Esophagus squamous epithelium (tissue), 5 donors: ENCODE results near the gene KIF22. TPM values are rescaled to one million over a fixed set of nuclear protein-coding genes. Genes with fewer than 3 reads are reported as not detected.

ENCODE experiments used
- DNase-seq: peaks from one replicate; lab custom pipeline; 2025; lab: John Stamatoyannopoulos, UW
- H3K27ac ChIP-seq, 4 donors: fragments of 200-600 bp; sonication (generic); one replicate each; pipeline ENCODE4 v1.5.1; 2016 to 2019; ENCODE audit warnings: mild to moderate bottlenecking in 1 of 4
- H3K27me3 ChIP-seq, 4 donors: fragments of 200-600 bp; sonication (generic); 1 replicate in 3 of 4; 2 replicates in 1 of 4; pipeline versions ENCODE4 v1.5.1 to v1.6.0; 2017 to 2021; ENCODE audit warnings: antibody characterized with exemption in 1 of 4
- H3K36me3 ChIP-seq, 3 donors: fragments of 200-600 bp; sonication (generic); one replicate each; pipeline ENCODE4 v1.5.1; 2016 to 2019
- H3K4me1 ChIP-seq, 3 donors: fragments of 200-600 bp; sonication (generic); one replicate each; pipeline ENCODE4 v1.5.1; 2017 to 2019
- H3K4me3 ChIP-seq, 4 donors: fragments of 200-600 bp; sonication (generic); 1 replicate in 3 of 4; 2 replicates in 1 of 4; pipeline ENCODE4 v1.5.1; 2016 to 2019; ENCODE audit warnings: mild to moderate bottlenecking in 2 of 4, moderate library complexity in 1 of 4
- H3K9me3 ChIP-seq, 3 donors: fragments of 200-600 bp; sonication (generic); one replicate each; pipeline ENCODE4 v1.5.1; 2016 to 2019
- CTCF ChIP-seq, 6 experiments: fragments of 450-650 bp in 4 of 6; fragments of 200-600 bp in 2 of 6; sonication (generic) in 2 of 6; IDR thresholded peaks; one replicate each; pipeline ENCODE4 v1.5.1; 2016 to 2019; ENCODE audit warnings: antibody characterized with exemption in 6 of 6, mild to moderate bottlenecking in 4 of 6, moderate library complexity in 4 of 6
- POLR2A ChIP-seq, 4 donors: fragments of 450-650 bp; IDR thresholded peaks; one replicate each; pipeline ENCODE4 v1.6.1; 2017; ENCODE audit warnings: antibody characterized with exemption in 4 of 4, mild to moderate bottlenecking in 4 of 4, moderate library complexity in 3 of 4
- WGBS, 2 donors: methylation state at CpG; one replicate each; pipeline ENCODE4 v1.1.5; 2018; 5-methylcytosine and 5-hydroxymethylcytosine counted together
- intact Hi-C: fragments of 100-400 bp; cut with DNase I; formaldehyde crosslinking; loops from one replicate; pipeline ENCODE4 v1.15.0; 2022
- total RNA-seq, 4 donors: library from RNA; depleted of rRNA; stranded (reverse); fragments of >200 nt; gene quantifications; one replicate each; pipeline ENCODE4 v1.1.0, GENCODE V29; 2016
- donor health status: DM: yes; HTN: yes; CAD: no.

KIF22 gene
- total RNA-seq, 4 donors from 2014 or later = 31.0 to 46.3 (median 37.6) TPM

GRCh38 chr16:29761882-29762281, 28.7 kb upstream of the KIF22 start:
- TF ChIP-seq CTCF (IDR thresholded peaks at IDR 0.05) (no peak), POLR2A (IDR thresholded peaks at IDR 0.05) (no peak)
- Histone ChIP-seq H3K27me3 (peaks cover 0 to 5% (median 0%) of the 10 kb centered on the region in 4 donors), H3K36me3 (no peaks in the 10 kb centered on the region), H3K9me3 (no peaks in the 10 kb centered on the region), H3K4me1 (peaks cover 0 to 4% (median 0%) of the 10 kb centered on the region in 3 donors), H3K27ac (no peak overlapping the region), H3K4me3 (no peak overlapping the region)
- intact Hi-C loops = no loop called here
- WGBS, 2 donors = 71 to 79% methylated on average over 3 to 5 of the region's 6 CpGs
- no peak for DNase-seq

- no peak overlapping the region for H3K4me3 ChIP-seq
- H3K36me3 ChIP-seq = no peaks in the 10 kb centered on the region
- DNase-seq = no peak
- H3K4me1 ChIP-seq = peaks cover 0 to 4% (median 0%) of the 10 kb centered on the region in 3 donors
- 73 to 74% methylated on average over 3 to 6 of the region's 6 CpGs for WGBS, 2 donors
- TF ChIP-seq CTCF (IDR thresholded peaks at IDR 0.05) (no peak), POLR2A (IDR thresholded peaks at IDR 0.05) (no peak)
- no peaks in the 10 kb centered on the region for H3K9me3 ChIP-seq
- H3K27me3 ChIP-seq = peaks cover 0 to 5% (median 0%) of the 10 kb centered on the region in 4 donors
- H3K27ac ChIP-seq = no peak overlapping the region
- intact Hi-C loops = no loop called here
Measured at GRCh38 chr16:29763326-29763725, 27.2 kb upstream of the KIF22 start.

- intact Hi-C loops = no loop called here
- no peaks in the 10 kb centered on the region for H3K36me3 ChIP-seq
- H3K9me3 ChIP-seq = no peaks in the 10 kb centered on the region
- TF ChIP-seq POLR2A (IDR thresholded peaks at IDR 0.05) (no peak), CTCF (IDR thresholded peaks at IDR 0.05) (no peak)
- no peak overlapping the region for H3K4me3 ChIP-seq
- DNase-seq = no peak
- H3K27ac ChIP-seq = no peak overlapping the region
- WGBS, 2 donors = 49 to 56% methylated on average over 15 of the region's 15 CpGs
- H3K27me3 ChIP-seq = peaks cover 0 to 5% (median 0%) of the 10 kb centered on the region in 4 donors
- peaks cover 0 to 4% (median 0%) of the 10 kb centered on the region in 3 donors for H3K4me1 ChIP-seq
Measured at GRCh38 chr16:29765167-29766032, 25.2 kb upstream of the KIF22 start.

- Histone ChIP-seq H3K9me3 (no peaks in the 10 kb centered on the region), H3K4me3 (no peak overlapping the region), H3K4me1 (peaks cover 0 to 4% (median 0%) of the 10 kb centered on the region in 3 donors), H3K36me3 (no peaks in the 10 kb centered on the region), H3K27me3 (no peaks in the 10 kb centered on the region), H3K27ac (no peak overlapping the region)
- 97 to 100% methylated on average over 3 of the region's 3 CpGs for WGBS, 2 donors
- intact Hi-C loops = no loop called here
- TF ChIP-seq CTCF (IDR thresholded peaks at IDR 0.05) = no peak
- no peak for TF ChIP-seq POLR2A (IDR thresholded peaks at IDR 0.05)
- DNase-seq = no peak
Measured at GRCh38 chr16:29766571-29766970, 24.0 kb upstream of the KIF22 start.

GRCh38 chr16:29767062-29767461, 23.5 kb upstream of the KIF22 start:
- 87 to 91% methylated on average over 3 of the region's 3 CpGs for WGBS, 2 donors
- Histone ChIP-seq H3K27me3 (no peaks in the 10 kb centered on the region), H3K4me1 (peaks cover 0 to 4% (median 0%) of the 10 kb centered on the region in 3 donors), H3K27ac (no peak overlapping the region), H3K36me3 (no peaks in the 10 kb centered on the region), H3K9me3 (no peaks in the 10 kb centered on the region), H3K4me3 (no peak overlapping the region)
- no peak for TF ChIP-seq CTCF (IDR thresholded peaks at IDR 0.05)
- TF ChIP-seq POLR2A (IDR thresholded peaks at IDR 0.05) = no peak
- intact Hi-C loops = no loop called here
- no peak for DNase-seq
